GM06990 (cell line): Measurements from ENCODE around the gene LRRC37A3.
A peak's percentile ranks its signal among the peaks of the same experiment; 100 is the strongest.
"Not testable (repeated sequence)": the region's sequence is repeated elsewhere in the genome, so short reads cannot be mapped to it uniquely, and the experiment has no call there.

ENCODE experiments used
- DNase-seq: peaks from one replicate; pipeline ENCODE4 v3.0.0-alpha.2; 2011; ENCODE audit not compliant: insufficient read length; ENCODE audit errors: extremely low read depth
- H3K27me3 ChIP-seq: replicated peaks from 2 replicates; pipeline ENCODE4 v1.6.0; 2011; ENCODE audit warnings: low read length; ENCODE audit not compliant: control insufficient read depth, insufficient read depth
- H3K36me3 ChIP-seq: 2 replicates; pipeline ENCODE4 v1.5.1; 2011; ENCODE audit warnings: low read length; ENCODE audit not compliant: control insufficient read depth, insufficient read depth
- H3K4me3 ChIP-seq: replicated peaks from 2 replicates; pipeline ENCODE4 v1.5.1; 2011; ENCODE audit warnings: low read depth, mild to moderate bottlenecking, control low read depth, low read length
- CTCF ChIP-seq: IDR thresholded peaks from 2 replicates; pipeline ENCODE4 v1.5.1; 2011; ENCODE audit warnings: low read length, control low read depth, mild to moderate bottlenecking, inconsistent platforms; ENCODE audit not compliant: insufficient read depth, poor library complexity, severe bottlenecking

LRRC37A3 gene

GRCh38 chr17:64919289-64920025 lies at the start of gene LRRC37A3:
Gene LRRC37A3 (minus strand): TSS chr17:64919478. CDS start chr17:64897257, 22,221 bp downstream.
- peak within 1 kb of the TSS; percentile 80 for H3K4me3 ChIP-seq
- H3K27me3 ChIP-seq, H3K36me3 ChIP-seq: not testable (repeated sequence)
- TF ChIP-seq CTCF, result peak; percentile 76
- peak; percentile 96 for DNase-seq

DNA sequence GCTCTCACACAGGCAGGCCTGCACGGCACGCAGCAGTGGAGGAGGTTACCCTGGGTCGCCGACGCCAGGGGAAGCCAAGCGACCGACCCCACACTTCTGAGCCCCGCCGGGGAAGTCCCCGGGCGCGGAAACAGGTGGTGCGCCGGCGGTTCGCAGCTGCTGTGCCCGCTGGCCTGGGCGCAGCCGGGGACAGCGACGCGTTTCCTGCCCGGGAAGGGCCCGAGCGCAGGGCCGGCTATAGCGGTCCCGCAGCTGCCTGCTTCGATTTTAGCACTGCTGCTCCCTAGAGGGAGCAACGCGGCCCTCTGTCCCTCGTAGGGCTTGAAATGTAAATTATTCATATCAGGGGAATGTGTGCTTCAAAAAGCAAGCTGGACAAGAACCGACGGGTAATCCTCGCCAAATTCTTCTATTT lies 46.6 kb upstream of the LRRC37A3 start:
- H3K27me3 ChIP-seq, H3K4me3 ChIP-seq, H3K36me3 ChIP-seq: not testable (repeated sequence)
- TF ChIP-seq CTCF, result peak; percentile 6
- DNase-seq, result peak; percentile 93

DNA sequence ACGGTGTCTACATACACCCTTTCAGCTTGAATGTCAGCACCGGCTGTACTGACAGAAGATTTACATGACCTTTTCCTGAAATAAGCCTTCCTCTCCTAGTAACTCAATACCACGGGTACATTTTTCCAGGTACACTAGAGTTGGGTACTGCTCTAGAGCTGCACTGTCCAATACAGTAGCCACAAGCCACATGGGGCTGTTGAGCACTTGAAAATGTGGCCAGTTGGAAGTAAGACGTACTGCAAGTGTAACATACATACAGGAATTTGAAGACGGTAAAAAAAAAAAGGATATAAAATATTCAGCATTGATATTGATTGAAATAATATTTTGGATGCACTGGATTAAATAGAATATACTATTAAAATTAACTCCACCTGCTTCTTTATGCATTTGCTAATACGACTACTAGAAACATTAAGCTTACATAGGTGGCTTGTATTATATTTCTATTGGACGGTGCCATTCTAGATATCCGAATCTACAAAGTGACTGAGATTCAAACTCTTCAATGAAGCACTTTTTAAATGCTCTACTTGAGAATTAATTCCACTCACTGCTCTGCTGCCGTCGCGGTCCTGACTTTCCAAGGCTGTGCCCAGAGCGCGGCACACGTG lies 46.1 kb upstream of the LRRC37A3 start:
- DNase-seq, H3K27me3 ChIP-seq, H3K36me3 ChIP-seq: not testable (repeated sequence)
- peak overlapping the region; percentile 18 for H3K4me3 ChIP-seq

DNA sequence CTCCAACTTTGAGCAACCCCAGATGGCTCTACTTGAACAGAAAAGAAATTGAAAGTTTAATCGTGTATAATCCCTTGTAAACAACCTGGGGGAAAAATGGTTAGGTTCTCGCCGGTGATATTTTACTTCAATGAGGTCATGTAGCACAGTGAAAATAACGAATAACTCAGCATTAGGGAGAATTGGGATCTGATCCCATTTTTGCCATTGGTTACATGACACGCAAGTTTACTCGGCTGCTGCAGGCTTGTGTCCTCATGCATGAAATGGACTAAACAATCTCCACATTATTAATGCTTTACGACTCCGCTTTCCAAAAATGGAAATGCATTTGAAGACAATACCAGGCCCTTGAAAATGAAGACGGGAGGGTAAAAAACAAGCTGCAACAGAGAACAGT lies 45.5 kb upstream of the LRRC37A3 start:
- TF ChIP-seq CTCF, result no peak
- no peaks in the 10 kb centered on the region for H3K36me3 ChIP-seq
- DNase-seq, result no peak
- H3K27me3 ChIP-seq, result no peaks in the 10 kb centered on the region
- H3K4me3 ChIP-seq, result no peak overlapping the region

DNA sequence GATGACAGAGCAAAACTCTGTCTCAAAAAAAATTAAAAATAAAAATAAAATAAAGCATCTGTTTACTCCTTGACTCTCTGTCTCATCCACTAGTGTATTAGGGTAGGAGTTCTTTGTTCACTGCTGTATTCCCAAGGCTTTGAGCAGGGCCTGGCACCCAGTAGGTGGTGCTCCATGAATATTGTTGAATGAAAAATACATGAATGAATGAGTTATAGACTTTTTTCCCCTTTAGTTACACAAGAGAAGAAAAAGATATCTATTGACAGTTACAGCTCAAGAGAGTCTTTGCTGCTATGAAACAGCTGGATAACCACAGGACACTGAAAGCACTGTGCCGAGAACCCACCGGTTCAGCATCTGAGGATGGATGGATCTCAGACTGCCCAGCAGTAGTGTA lies 44.5 kb upstream of the LRRC37A3 start:
- not testable (repeated sequence) for DNase-seq, H3K27me3 ChIP-seq, H3K36me3 ChIP-seq, H3K4me3 ChIP-seq

- H3K27me3 ChIP-seq, H3K36me3 ChIP-seq, DNase-seq, H3K4me3 ChIP-seq: not testable (repeated sequence)
- TF ChIP-seq CTCF, result peak; percentile 42
Observed at GRCh38 chr17:64961563-64962378, 42.5 kb upstream of the LRRC37A3 start.
